ENCODE measurements around the gene SRGAP2B. TPM values are rescaled to one million over a fixed set of nuclear protein-coding genes. Genes with fewer than 3 reads are reported as not detected.
"Not testable (repeated sequence)": the region's sequence is repeated elsewhere in the genome, so short reads cannot be mapped to it uniquely, and the experiment has no call there.

The SRGAP2B gene
- total RNA-seq, 1 donor from 2014 or later = 6.5 TPM

DNA sequence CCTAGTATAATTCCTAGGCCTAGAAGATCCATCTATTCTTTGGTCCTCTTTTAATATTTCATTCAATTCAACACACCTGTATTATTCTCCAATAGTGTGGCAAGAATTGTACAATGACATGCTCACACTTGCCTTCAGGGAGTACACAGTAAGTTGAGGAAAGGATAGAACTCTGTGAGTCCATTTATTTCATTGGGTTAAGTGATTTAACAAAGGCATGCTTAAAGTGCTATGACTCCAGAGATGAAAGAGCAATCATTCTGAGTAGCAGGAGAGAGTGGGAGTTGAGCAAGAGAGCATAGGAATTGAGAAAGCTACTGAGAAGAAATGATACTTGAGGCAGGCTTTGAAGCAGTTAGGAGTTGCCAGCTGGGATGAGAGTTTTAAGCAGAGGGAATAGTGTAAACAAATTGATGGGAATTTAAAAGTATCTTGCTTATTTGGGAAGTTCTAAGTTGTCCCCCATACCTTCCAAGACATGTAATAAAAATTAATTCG lies 19.5 kb upstream of the SRGAP2B start:
- DNase-seq (ENCODE audit: low spot score in 2 of 2); H3K36me3 ChIP-seq; H3K27ac ChIP-seq; H3K4me1 ChIP-seq; intact Hi-C loops (cut with DNase I); H3K9me3 ChIP-seq; H3K4me3 ChIP-seq; H3K27me3 ChIP-seq: not testable (repeated sequence)

DNA sequence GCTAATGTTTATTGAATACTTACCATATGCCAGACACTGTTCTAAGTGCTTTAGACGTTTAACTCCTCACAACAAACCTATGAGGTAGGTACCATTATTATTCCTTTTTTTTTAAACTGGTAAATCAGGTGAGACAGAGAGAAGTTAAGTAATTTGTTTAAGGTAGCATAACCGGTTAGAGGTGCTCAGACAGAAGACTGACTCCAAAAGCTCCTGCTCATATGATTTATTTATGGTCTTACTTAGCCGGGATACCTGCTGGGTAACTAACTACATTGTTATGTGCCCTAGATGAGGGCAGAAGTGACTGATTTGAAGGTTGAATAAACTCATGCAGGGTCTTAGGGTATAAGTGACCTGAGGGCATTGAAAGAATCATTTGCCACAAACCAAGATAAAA lies 17.6 kb upstream of the SRGAP2B start:
- intact Hi-C loops (cut with DNase I); H3K27me3 ChIP-seq; H3K4me1 ChIP-seq; H3K4me3 ChIP-seq; H3K36me3 ChIP-seq; DNase-seq (ENCODE audit: low spot score in 2 of 2); H3K27ac ChIP-seq; H3K9me3 ChIP-seq: not testable (repeated sequence)

DNA sequence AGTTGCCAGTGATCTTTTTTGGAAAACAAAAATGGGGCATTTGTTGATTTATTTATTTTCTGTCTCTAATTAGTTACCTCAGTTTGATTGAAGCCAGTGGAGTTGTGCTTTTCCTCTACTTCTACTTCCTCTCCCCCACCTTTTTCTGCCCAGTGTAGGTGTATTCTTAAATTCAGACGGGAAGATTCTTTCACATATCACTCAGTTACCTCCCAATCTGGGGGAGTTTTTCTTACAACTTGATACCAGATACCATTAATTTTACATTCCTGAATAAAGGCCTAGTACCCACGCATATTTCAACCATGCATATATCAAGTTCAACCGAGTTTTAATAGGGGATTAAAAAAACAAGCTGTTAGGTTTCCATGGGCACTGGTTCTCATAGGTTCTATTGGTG lies 16.5 kb upstream of the SRGAP2B start:
- H3K27ac ChIP-seq; H3K27me3 ChIP-seq; H3K9me3 ChIP-seq; H3K4me1 ChIP-seq; H3K4me3 ChIP-seq; intact Hi-C loops (cut with DNase I); H3K36me3 ChIP-seq; DNase-seq (ENCODE audit: low spot score in 2 of 2): not testable (repeated sequence)

DNA sequence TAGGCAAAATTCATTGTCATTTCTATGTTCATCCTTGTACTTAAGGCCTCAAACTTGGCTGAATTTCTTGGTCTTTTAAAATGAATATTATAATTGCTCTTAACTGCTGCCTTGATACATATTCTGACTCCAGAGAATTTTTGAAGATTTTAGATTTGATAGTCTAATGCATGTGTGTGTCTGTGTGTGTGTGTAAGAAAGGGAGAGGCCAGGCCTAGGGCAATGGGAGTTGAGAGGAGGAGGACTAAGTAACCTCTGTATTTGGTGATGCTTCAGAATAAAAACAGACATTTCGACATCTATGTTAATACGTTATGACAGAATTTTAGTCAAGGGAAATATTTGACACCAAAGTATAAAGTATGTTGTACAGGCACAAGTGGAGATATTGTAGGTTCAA lies 8.2 kb upstream of the SRGAP2B start:
- H3K4me3 ChIP-seq; intact Hi-C loops (cut with DNase I); H3K4me1 ChIP-seq; H3K9me3 ChIP-seq; DNase-seq (ENCODE audit: low spot score in 2 of 2); H3K36me3 ChIP-seq; H3K27ac ChIP-seq; H3K27me3 ChIP-seq: not testable (repeated sequence)

DNA sequence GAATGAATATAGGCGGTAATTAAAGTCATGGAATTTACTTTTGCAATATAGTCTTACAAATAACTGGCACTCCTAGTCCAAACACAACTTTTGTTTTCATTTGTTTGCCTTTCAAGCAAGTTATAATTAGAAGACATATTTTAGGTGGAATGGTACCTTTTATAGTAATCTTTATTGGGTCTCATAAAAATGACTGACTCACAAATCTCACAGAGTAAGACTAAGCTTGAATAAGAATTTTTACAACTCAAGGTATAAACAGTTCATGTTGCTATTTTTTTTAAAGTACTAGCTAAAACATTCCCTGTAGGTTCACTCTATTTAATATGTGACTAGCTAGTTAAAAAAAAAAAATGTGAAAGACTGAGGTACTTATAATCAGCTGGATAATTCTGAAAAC lies 6.6 kb upstream of the SRGAP2B start:
- intact Hi-C loops (cut with DNase I); H3K27me3 ChIP-seq; H3K9me3 ChIP-seq; H3K4me1 ChIP-seq; H3K27ac ChIP-seq; H3K4me3 ChIP-seq; DNase-seq (ENCODE audit: low spot score in 2 of 2); H3K36me3 ChIP-seq: not testable (repeated sequence)

DNA sequence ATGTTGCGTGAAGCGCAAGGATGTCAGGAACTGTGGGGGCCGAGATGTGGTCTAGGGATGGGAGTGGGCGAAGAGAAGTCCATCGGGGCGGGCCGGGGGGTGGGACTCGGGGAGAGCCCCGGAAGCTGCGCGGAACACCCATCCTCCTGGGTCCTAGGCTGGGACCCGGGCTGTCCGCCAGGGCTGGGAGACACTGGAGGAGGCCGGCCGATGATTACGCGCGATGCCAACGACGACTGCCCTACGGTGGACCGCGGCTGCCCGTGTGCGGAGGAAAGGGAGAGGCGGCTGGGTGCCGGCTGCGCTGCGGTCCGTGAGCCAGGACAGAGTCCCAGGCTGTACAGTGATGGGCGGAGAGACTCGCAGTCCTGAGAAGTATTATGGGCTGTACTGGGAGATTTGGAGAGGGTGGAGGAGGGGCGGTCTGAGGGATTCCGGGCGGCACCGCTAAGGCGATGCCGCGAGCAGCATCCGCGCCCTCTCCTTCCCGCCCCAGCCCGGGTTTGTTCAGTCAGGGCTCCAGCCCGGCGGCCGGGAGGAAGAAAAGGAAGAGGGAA lies 395 bp downstream of the SRGAP2B start:
- H3K9me3 ChIP-seq; H3K27me3 ChIP-seq; H3K36me3 ChIP-seq; intact Hi-C loops (cut with DNase I); H3K4me1 ChIP-seq: not testable (repeated sequence)
- Histone ChIP-seq H3K27ac (peak overlapping the region in 1 of 2 donors; percentile 78), H3K4me3 (peak overlapping the region in 1 of 2 donors; percentile 60)
- peak in 1 of 2 donors; percentile 64 for DNase-seq (ENCODE audit: low spot score in 2 of 2)

DNA sequence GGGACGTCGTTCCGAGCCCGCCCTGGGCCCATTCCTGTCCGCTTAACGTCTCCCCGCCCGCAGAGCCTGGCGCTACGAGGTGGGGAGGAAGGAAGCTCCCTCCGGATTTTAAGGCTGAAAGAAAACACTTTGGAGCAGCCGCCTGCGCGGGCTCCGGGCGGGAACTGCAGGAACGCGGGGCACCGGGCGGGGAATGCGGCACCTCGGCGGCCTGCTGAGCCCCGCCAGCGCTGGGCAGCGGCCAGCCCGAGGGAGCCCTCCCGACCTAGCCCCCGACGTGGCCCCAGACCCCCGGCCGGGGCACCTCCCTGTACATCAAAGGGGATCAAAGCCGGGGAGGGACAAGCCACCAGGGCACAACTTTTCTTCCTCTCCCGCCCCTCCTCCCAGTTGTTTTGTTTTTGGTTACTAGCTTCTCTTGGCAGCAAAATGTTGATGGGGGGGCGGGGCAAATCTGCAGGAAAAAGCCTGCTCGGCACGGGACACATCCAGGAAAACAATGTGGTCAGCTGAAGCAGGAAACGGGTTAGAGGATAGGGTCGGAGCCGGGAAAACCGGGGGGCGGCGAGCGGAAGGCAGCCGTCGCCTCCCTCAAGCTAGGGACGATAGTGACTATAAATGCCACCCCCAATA lies 1.5 kb downstream of the SRGAP2B start:
- H3K36me3 ChIP-seq; H3K27me3 ChIP-seq; H3K4me1 ChIP-seq; H3K9me3 ChIP-seq; intact Hi-C loops (cut with DNase I): not testable (repeated sequence)
- Histone ChIP-seq H3K4me3 (peak overlapping the region; percentile 50 to 69), H3K27ac (peak overlapping the region; percentile 27 to 77)
- peak; percentile 14 to 79 for DNase-seq (ENCODE audit: low spot score in 2 of 2)

DNA sequence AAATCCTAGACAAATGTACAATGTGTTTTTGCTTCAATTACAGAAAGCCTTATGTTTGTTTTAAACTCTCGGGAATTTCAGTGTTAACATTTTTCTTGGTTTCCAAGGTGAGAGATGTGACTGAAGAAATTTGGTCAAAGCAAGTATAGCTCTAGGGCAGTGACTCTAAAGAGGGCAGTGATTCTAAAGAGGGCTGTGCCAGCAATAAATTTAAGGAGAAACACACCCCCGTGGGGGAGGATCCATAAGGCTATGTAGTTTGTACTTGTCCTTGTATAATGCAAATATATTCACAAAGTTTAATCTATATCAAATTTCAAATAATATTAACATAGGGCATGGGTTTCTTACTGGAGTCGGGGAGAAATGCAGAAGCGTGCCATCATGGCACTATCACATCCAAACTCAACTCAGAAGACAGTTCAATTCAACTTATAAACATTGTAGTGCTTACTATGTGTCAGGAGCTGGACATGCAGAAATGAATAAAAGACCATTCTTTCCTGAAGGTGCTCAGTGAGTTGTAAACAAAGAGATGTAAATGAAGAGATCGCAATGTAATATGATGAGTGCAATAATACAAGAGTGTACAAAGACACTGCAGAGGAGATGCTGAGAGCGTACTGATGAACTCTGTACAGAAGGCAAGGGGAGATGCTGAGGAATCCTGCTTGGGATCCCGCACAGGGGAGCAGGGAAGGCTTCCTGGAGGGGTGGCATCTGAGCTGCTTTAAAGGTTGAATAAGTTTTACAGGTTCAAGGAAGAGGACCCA lies 12.5 kb downstream of the SRGAP2B start:
- DNase-seq (ENCODE audit: low spot score in 2 of 2); H3K9me3 ChIP-seq; H3K4me1 ChIP-seq; intact Hi-C loops (cut with DNase I); H3K4me3 ChIP-seq; H3K36me3 ChIP-seq; H3K27me3 ChIP-seq; H3K27ac ChIP-seq: not testable (repeated sequence)

DNA sequence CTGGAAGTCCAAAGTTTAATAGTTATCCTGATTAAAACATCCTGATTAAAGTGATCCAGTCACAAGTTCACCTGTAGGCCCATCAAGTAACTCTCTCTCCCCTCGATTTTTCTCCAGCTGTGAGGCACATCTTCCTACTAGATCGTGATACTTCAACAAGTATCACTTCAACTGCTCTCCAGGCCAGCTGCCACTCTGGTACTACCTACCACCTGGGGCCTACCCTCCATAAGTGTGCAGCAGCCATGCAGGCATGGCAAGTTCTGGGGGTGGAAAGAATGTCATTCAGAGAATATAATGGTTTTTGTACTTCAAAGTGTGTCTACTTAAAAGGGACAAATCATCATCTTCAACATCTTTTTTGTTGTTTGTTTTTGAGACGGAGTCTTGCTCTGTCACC lies 14.9 kb downstream of the SRGAP2B start:
- DNase-seq (ENCODE audit: low spot score in 2 of 2); H3K9me3 ChIP-seq; intact Hi-C loops (cut with DNase I); H3K36me3 ChIP-seq; H3K27me3 ChIP-seq; H3K27ac ChIP-seq; H3K4me3 ChIP-seq; H3K4me1 ChIP-seq: not testable (repeated sequence)

DNA sequence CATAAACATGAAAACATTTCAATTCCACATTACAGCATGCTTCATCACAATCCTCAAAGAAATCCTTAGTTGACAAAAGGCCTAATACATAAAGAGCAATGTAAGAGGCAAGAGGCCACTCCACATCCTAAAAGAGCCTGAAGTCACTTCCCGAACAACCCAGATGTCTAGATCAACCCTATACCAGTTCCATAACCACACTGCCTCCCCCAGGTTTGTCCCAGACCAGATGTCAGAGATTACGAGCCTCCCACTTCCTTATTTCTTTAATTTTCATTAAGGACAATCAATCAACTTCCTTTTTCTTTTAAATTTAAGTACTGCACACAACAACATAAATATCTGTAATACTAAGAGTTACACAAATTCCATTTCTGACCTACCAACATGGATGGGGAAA lies 15.4 kb downstream of the SRGAP2B start:
- intact Hi-C loops (cut with DNase I); H3K4me3 ChIP-seq; H3K4me1 ChIP-seq; H3K27ac ChIP-seq; H3K27me3 ChIP-seq; DNase-seq (ENCODE audit: low spot score in 2 of 2); H3K9me3 ChIP-seq; H3K36me3 ChIP-seq: not testable (repeated sequence)

DNA sequence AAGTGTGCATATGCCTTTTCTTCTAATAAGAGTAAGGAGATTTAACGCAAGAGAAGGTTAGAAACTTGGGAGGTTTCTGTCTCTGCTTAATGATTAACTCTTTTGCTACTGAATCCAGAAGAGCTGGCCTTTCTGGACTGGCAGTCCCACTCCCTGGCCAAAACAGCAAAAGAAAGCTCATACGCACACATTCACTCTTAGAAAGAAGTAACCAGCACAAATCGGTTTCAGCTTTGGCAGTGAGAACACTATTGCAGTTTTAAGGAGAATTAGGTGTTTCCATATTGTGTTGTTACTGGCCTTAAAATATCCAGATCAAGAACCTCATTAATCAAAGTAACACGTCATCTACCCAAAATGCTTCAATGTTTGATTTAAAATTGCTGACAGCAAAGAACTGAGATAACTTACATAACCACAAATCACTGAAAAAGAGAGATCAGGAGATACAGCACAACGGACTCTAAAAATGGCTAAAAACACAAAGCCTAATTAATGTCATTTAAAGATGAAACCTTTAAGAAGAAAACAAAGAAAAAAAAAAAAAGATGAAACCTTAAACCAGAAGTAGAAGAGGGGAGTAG lies 16.2 kb downstream of the SRGAP2B start:
- H3K4me3 ChIP-seq; H3K9me3 ChIP-seq; H3K4me1 ChIP-seq; H3K27me3 ChIP-seq; H3K36me3 ChIP-seq; H3K27ac ChIP-seq; intact Hi-C loops (cut with DNase I); DNase-seq (ENCODE audit: low spot score in 2 of 2): not testable (repeated sequence)

DNA sequence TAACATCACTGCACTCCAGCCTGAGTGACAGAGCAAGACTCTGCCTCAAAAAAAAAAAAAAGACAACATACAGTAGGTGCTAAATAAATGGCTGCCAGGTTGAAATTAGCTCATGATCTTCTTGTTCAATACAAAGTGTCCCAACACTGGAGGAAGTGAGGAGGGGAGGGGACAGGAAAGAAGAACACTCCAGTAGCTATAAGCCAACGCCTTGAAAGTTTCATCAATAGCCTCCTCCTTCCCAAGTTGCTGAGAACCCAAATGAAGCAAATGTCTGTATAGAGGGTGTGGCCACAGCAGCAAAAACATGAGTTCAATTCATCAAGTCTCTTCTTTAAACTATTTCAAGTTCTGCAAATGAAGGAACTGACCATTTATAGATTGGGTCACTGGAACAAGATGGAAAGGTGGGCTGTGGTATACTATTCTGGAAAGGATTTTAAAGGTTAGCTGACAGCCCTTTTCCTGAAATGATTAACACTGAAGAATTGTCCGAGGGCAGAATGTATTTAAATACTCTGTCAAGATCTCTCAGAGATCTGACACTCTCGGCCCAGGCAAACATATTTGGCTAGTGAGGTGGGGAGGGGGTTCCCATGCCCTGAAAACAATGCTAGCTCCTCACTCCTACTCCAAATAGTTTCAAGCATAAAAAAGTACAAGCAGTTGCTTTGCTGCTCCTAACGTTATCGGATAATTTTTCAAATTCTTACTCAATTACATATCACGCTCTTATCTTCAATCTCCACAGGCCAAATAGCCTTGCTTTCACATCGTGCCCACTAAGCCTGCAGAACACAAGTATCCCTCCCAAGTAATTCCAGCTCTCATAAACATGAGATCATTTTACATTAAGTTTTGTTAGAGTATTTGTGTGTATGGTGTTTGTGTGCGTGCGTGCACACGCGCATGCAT lies 17.0 kb downstream of the SRGAP2B start:
- not testable (repeated sequence) for DNase-seq (ENCODE audit: low spot score in 2 of 2)

DNA sequence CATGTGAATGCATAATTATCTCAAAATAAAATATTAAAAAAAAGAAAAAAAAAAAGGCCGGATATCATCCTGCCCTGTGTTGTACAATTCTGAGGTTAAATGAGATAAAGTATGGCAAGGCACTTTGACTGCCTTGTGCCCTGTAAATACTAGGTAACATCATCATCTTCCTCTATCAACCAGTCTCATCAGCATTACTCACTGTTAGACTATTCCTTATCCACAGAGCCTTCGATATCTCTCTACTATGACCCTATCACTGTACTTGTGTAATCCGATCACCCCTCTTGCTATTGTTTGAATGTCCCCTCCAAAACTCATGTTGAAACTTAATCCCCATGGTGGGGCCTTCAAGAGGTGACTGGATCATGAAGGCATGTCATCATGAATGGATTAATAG lies 18.3 kb downstream of the SRGAP2B start:
- H3K4me3 ChIP-seq; H3K36me3 ChIP-seq; DNase-seq (ENCODE audit: low spot score in 2 of 2); H3K9me3 ChIP-seq; H3K4me1 ChIP-seq; H3K27ac ChIP-seq; intact Hi-C loops (cut with DNase I); H3K27me3 ChIP-seq: not testable (repeated sequence)

More for the DNA sequence above, 17.0 kb downstream of the SRGAP2B start:
- H3K27ac ChIP-seq; intact Hi-C loops (cut with DNase I); H3K9me3 ChIP-seq; H3K27me3 ChIP-seq; H3K4me3 ChIP-seq; H3K4me1 ChIP-seq; H3K36me3 ChIP-seq: not testable (repeated sequence)
